ENCODE results near the gene SSBP3.
A peak's percentile ranks its signal among the peaks of the same experiment; 100 is the strongest.

Gene SSBP3

DNA sequence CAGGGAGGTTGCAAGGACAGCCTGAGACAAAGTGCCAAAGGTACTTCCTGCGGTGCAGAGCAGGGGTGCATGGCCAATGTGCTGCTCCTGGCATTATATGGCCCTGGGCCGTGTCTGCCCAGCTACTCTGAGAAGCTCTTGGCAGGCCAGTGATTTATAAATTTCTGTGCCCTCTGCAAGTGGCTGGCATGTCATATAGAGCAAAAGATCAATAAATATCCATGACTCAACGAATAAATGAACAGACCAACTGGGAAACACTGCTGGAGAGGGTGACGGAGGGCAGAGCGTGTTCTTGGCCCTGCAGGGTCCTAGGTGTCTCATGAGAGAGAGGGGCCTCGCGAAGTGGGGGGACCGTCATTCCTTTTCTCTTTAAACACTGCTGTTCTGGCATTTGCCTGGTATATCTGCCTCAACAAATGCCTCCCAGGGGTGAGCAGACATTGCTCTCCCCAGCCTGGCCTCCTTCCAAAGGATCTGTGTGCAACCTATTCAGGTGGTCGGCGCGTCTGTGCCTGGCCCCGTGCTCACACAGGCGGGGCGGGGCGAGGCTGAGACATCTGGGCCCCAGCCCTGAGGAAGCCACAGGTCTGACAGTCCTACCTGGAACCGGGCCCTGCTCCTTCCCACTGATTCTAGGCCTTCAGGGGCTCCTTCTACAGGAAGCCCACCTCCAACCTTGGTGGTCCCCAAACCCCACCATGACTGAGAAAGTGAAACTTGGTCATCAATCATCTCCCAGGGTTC, 123.9 kb downstream of the SSBP3 start:
- DNase-seq = no peak

- no peak for DNase-seq
Observed at GRCh38 chr1:54280651-54281050, 125.5 kb downstream of the SSBP3 start.

DNA sequence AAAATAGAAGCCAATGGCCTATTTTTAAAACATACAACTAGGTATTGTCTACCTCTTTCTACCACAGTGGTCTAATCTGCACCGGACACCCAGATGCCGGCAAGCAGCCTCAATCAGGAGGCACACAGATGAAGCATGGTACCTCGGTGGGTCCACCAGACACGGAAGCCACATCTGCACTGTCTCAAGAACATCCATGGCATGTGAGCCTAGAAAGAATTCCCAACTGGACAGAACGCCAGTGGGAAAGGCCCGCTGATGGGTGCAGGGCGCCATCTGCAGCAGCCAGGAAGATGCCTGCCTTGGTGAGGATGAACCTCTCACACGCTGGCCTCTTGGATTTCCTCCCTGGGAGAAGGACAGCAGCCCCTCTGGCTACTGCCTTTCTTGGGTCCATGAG, 126.7 kb downstream of the SSBP3 start:
- no peak for DNase-seq

- DNase-seq = no peak
Observed at GRCh38 chr1:54278941-54279422, 127.2 kb downstream of the SSBP3 start.

DNA sequence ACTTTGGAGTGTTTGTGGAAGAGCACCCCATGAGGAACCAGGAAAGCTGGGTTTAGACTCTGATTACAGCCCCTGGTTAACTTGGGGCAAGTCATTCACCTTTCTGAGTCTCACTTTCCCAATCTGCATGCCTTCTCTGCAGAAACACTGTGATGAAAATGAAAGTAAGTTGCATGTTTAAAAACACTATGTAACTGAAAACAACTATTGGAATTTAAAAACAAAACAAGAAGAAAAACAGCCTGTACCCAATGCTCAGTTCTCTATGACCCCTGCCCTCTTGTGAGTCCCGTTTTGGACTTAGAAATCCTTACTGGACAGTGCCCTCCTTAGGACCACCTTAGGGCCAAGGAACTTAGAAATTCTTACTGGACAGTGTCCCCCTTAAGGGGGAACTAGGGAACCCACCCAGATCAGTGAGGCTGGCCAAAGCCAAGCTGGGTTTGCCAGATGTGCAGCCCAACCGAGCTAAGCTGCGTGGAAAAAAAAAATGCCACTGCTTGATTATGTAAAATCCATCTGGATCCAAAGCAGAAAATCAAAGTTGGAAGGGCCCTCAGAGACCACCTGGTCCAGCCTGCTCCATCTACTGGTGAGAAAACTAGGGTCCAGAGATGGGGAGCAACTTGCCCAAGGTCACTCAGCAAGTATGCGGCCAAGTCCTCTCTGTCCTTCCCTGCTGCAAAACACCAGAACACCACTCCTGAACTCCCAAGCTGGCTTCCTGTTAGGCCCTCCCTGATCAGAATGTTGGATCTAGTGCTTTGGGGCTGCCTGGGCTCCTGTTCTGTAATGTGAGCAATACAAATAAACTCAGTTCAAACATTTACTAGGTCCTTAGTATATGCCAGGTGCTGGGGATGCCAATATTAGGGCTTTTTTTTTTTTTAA, 128.5 kb downstream of the SSBP3 start:
- no peak for DNase-seq

- DNase-seq = no peak
Observed at GRCh38 chr1:54276617-54277450, 129.4 kb downstream of the SSBP3 start.

DNA sequence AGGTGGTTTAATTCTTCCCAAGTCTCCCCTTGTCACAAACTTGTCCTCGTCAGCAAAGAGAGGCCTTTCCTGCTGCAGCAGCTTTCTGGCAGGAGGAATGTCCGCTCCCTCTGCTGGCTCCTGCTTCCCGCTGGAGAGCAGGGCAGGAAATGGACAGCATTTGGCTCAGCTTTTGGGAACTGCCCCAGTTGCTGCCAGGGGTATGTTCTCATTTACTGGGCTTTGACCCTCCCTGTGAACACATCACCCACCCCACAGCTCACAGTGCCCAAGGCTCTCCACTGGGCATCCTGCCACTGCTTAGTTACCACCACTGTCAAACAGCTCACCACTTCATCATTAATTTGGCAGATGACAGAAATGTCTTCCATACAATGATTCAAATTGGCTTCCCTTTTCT, 130.8 kb downstream of the SSBP3 start:
- no peak for DNase-seq

DNA sequence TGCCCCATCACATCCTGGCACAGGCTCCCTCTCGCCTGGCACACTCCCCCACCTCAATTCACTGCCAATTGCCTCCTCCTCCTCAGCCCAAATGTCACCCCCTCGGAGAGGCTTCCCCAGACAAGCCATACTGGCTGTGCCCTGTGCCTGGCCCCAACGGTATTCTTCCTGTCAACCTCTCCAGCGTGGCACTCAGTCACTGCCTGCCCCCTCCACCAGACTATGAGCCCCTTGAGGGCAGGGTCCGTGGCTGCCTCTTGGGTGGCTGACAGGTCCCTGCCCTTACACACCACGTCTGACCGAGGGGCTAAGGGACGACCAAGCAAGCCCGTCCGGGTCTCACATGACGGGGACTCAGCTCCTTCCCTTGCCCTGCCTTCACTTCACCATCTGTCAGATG, 131.3 kb downstream of the SSBP3 start:
- DNase-seq = no peak

DNA sequence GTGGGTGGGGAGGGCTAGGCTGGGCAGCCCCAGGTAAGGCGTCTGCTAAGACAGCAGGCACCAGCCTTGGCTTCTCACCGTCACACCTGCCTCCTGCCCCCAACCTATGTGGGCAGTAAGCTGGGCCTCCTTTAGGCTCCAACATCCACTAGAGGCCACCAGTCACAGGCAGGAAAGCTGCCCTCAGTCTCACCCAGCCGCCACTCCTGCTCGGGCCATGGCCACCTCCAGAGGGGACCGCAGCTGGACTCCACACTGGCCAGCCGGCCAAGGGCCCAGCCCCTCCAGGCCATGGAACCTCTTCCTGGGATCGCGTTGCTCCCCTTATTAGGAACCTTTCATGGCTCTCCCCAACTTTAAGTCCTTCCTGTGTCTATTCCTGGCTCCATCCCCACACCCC, 131.7 kb downstream of the SSBP3 start:
- DNase-seq = no peak

DNA sequence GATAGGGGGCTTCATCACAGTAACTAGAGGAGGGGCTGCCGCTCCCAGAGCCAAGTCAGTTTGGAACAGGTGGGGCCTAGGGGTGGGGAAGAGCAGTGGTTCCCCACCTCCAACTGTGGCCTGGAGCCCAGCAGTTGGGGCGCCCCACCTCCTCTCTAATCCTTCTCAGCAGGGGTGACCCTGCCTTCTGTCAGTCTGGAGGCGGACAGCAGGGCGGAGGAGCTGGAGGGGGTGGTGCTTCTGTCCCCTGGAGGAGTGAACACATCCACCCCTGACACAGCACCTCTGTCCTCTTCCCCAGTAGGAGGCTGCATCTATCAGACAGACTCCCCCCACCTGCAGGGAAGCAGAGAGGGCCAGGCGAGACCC, 132.4 kb downstream of the SSBP3 start:
- DNase-seq = peak in 1 of 2 experiments; percentile 27

DNA sequence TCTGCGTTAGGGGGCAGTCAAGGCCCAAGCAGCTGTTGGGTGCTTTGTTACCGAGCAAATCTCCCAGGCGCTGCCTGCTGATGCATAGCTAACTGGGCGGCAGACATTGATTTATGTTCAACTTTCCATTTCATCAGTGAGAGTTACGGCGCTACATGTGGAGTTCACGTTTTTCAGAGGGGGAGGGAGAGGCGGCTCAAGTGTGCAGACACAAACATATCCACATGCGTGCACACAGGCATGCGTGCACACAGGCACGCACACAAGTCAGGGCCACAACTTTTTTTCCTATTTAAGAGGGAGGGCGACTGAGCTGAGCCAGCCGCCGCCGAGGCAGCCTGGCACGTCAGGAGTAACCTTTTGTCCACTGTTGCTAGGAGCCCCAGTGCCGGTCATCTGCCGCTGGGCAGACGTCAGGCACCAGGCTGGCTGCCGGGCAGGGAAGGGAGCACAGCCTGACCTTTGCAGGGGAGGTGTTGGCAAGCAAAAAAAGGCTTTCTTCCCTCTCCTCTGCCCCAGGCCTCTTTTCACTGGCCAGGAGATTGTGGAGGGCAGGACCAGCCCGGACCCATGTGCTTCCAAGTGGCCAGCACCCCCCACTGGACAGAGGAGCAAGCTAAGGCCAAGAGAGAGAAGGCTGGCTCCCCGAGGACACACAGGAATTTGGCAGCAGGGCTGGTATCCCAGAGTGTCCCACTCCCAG, 133.0 kb downstream of the SSBP3 start:
- DNase-seq = peak; percentile 82 to 91

GRCh38 chr1:54272772-54273091, 133.5 kb downstream of the SSBP3 start:
- DNase-seq = no peak

DNA sequence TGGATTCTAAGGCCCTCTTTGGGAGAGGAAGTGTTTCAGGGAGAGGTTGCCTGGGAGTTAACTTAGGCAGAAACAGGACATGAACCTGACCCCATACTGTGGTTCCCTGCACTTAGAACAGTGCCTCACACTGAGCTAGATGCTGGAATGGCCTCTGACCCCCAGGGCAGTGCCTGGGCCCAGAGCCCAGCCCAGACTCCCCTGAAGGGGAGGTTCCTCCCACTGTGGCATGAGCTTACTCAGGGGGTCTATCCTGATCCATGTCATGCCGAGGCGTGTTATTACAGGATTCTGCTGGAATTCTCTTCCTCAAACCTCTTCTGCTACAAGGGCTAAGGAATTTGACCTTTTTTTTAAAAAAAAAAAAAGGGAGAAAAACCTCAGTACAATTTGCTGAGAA, 134.1 kb downstream of the SSBP3 start:
- DNase-seq = no peak

- peak in 1 of 2 experiments; percentile 8 for DNase-seq
Observed at GRCh38 chr1:54271341-54271740, 134.9 kb downstream of the SSBP3 start.

GRCh38 chr1:54270543-54270942, 135.7 kb downstream of the SSBP3 start:
- DNase-seq = no peak

DNA sequence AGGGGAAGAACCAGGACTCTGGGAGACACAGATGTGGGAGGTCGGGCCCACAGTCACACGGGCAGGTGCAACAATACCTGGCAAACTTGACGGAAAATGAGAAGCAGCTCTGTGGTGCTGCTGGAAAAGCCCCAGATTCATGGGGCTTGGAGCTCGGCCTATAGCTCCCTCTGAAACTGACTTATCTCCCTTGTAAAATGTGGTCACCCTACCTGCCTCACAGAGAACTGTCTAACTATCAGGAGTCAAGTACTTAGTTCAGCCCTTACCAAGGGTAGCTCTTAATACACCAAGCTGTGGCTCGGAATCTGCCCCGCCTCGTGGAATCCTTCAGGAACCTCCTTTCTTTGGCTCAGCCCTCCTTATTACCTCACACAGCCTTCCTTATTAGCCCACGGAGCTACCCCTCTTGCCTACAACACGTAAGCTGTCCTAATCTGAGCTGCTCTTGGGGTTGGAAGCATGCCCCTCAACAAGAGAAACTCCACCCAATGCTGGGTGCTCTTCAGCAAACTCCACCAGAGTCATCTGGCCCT, 137.4 kb downstream of the SSBP3 start:
- DNase-seq = no peak

DNA sequence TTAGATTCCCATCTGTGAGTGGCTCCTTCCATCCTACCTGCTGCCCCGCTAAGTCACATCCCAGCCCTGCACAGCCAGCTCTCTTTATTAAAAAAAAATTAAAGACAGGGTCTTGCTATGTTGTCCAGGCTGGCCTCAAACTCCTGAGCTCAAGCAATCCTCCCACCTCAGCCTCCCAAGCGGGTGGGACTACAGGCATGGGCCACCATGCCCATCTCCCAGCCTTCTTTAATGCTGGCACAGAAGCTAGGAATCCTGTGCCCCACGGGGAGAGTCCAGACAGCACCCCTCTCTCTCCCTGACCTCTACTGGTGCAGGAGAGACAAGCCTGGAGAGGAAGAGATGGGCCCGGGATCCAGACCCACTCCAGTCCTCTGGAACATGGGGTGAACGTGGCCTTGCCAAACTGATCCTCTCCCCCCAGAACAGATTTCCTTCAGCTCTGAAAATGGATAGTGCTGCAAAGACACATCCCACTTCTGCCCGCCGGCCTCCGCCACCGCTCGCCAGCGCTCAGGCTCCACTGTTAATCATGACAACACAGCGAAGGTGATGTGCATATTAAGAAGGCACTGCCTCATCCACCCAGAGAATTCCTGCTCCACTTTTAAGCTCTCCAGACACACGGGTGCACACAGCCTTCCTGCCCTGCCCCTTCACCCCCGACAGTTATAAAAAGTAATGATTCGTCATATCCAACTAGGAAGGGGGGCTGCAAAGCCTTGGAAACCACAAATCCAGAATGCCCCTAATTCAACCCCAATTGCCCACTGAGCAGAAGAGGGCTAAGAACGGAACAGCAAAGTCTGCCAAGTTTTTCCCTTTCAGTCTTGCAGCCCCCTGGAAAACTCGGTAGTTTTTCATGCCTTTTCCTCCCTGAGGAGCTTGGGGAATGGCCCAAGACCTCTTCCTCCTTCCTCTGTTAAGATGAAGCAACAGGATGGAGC, 138.1 kb downstream of the SSBP3 start:
- no peak for DNase-seq

- no peak for DNase-seq
Observed at GRCh38 chr1:54266908-54267307, 139.3 kb downstream of the SSBP3 start.

- DNase-seq = no peak
Observed at GRCh38 chr1:54266195-54266594, 140.0 kb downstream of the SSBP3 start.

- no peak for DNase-seq
Observed at GRCh38 chr1:54265659-54266058, 140.5 kb downstream of the SSBP3 start.

GRCh38 chr1:54265126-54265525, 141.1 kb downstream of the SSBP3 start:
- no peak for DNase-seq

All from NCI-H2081 (cell line).